GM19438 (cell line): Measurements from ENCODE around the gene CAP2.
"Not testable (repeated sequence)": the region's sequence is repeated elsewhere in the genome, so short reads cannot be mapped to it uniquely, and the experiment has no call there.

Source experiments
- ATAC-seq: cut with Tn5 transposase; IDR thresholded peaks from one replicate; pipeline ENCODE4 v1.9.1; 2021; ENCODE audit warnings: low read depth; ENCODE audit not compliant: unreplicated experiment

The CAP2 gene

GRCh38 chr6:17431581-17431980 lies 38.2 kb downstream of the CAP2 start:
- ATAC-seq = no peak

DNA sequence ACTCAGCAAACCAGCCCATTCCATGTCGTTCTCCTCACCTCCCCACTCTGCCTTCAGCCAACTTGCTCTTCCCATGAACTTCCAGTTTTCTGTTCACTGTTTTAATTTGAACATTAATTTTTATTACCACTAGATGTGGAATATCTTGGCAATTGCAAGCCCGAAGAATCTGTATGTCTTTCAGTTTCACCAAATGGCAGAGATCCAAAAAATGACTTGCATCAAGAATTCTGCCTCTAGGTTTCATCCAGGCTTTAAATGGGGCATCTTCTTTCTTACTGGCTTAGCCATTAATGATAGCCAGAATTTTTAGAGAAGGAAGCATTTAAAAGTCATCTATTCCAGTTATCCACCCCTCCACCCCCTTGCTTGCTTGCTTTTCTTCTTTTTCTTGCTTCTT lies 39.0 kb downstream of the CAP2 start:
- no peak for ATAC-seq

- no peak for ATAC-seq
These were observed 46.0 kb downstream of the CAP2 start for GRCh38 chr6:17439243-17439993.

- ATAC-seq = not testable (repeated sequence)
These were observed 47.4 kb downstream of the CAP2 start for GRCh38 chr6:17440811-17441210.

- ATAC-seq = no peak
These were observed 48.8 kb downstream of the CAP2 start for GRCh38 chr6:17442196-17442595.

DNA sequence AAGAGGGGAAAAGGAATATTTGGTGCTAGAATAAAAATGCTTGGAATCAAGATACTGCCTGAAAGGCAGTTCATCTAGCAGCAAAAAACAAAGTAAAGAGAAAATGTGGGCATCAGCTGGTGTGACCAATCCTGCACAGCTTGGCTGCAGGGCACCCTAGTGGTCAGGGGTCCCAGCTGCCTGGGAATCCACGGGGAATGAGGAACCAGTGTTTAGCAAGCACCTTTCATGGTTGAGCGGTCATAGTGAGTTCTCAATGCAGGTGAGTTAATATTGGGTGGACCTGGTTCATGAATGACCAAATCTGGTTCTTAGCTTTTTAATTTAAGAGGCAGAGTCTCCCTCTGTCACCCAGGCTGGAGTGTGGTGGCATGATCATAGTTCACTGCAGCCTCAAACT lies 53.3 kb downstream of the CAP2 start:
- no peak for ATAC-seq

DNA sequence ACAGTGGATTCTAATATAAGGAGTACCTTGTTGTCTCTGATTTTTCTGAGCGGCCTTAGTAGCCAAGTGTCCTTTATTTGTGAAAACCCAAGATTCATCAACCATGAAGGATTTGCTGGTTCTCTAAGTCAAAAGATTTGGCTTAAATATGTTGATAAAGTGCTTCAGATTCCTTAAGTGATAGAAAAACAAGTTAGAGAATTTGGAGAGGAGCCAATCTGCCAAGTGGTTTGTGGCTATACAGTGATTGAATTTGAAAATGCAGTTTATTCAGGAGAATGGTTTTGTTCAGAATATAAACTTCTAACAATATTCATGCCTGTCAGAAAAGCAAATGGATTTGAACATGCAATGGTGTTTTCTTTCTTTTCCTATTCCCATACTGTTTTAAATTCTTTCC lies 54.8 kb downstream of the CAP2 start:
- no peak for ATAC-seq

DNA sequence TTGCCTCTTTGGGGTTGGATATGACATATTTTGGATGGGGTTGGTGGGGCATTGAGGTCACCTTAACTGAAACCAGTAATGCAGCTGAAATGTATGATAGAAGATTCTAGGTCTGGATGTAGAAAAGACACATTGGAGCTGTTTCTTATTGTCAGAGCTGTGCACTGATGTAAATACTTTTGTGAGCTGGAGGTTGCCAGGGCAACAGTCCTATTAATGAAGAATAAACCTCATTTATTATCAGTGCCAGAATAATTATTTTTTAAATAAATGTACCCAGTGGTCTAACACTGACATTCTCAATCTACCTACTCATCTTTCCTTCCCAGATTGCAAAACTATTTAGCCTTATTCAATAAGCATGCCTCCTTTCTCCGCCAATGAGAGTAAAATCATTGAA lies 57.0 kb downstream of the CAP2 start:
- ATAC-seq = no peak

GRCh38 chr6:17450832-17451231 lies 57.4 kb downstream of the CAP2 start:
- ATAC-seq = no peak

GRCh38 chr6:17452096-17452495 lies 58.7 kb downstream of the CAP2 start:
- ATAC-seq = no peak

DNA sequence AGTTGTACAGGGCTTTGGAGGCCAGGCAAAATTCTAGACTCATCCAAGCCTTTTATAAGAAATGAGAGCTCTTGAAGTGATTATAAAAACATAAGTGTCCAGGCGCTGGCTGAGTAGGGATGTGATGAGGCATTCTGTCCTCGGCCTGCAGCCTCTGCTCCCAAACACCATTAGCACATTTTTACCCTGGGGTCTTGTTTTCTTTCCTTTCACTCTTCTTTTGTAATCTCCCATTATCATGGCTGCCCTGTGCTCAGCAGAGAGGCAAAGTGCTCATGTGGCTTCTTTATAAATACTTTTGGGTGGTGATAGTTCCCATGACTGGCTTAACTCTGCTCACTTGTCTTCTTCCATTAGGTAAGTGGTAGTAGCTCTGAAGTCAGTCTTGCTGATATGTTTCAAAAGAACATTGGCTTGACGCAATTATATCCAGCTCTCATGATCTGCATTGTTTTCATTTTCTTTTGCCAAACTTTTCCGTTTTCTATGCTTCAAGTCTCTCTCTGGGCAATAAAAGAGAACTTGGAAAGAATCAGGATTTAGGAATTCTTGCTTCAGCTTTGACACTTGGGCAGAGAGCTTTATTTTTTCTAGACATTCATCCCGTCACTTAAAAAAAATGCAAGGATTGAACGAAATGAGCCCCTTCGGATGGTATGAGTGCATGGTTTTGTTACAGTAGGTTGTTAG lies 61.1 kb downstream of the CAP2 start:
- ATAC-seq = no peak

DNA sequence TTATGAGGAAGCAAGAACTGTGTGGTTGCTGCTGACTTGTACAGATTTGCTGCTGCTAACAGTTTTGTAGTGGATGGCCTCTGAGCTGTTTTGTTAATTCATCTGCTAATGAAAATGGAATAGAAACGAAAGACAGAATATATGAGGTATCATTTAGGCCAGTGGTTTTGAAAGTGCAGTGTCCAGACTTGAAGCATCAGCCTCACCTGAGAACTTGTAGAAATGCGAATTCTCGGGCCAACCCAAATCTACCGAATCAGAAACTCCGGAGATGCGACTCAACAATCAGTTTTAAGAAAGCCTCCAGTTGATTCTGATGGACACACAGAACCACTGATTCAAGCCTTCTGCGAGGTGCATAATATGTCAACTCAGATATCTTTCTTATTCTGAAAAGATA lies 62.5 kb downstream of the CAP2 start:
- ATAC-seq = no peak

DNA sequence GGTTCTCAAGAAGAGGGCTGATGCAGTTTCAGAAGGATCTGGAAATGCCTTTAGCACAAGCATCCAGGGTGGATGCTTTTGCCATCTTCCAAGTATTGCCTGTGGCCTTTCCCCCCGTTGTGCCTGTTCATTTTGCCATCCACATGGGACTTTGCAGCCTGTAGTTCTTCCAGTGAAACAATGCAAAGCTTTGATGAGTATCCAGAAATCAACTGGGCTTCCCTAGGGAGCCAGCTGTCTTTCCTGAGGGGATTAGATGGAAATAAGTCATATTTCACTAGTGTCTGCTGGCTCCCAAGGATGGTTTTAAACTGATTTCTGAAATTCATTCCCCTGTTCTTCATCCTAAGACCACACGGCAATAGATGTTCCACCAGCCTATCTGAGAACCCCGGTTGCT lies 63.3 kb downstream of the CAP2 start:
- ATAC-seq = no peak

DNA sequence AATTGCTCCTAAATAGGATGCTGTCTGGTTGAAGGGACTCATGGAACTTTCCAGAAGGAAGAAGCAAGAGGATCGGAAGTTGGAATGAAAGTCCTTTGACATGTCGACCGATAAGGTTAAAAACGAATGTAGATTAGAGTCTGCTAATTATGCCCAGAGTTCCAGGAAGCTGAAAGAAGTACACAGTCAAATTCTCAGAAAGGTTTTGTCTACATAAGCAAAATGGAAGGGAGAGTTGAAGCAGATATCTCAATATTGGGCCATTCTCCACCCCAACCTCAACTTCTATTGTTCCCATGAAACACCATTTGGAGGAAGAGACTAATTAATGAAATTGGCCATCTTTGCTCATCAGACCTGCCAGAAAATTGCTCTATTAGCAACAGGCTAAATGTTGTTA lies 64.0 kb downstream of the CAP2 start:
- no peak for ATAC-seq

DNA sequence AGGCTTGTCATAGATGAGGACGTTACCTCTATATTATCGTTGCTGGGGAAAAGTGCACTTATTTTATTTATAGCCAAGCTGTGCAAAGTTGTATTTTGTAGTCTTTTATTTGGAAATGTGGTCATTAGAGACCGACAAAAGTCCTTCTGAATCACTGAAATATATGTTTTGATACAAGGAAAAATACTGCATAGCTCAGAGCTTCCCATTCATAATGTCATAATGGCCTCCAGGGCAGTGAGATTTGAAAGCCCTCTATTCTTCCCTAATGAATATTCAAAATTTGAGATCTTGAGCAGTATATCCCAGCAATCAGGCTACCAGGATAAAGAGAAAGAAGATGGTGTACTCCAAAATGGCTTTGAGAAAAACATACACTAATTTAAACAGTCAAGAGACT lies 64.6 kb downstream of the CAP2 start:
- no peak for ATAC-seq

DNA sequence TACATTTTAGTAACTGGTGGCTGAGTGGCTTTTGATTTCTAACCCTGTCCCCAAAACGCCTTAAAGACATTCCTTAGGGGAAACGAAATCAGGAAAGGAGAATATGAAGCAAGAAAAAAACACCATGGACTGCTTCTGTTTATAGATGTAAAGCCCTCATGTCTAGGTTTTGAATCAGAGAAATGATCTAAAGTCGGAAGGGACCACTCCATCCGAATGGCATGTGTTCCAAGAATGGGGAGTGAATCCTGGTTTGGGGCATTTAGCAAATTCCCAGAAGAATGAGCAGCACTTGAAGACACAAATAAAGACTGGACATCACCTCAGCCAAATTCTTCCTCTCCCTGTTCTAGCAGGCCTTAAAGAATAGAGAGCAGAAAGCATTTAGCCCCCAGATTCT lies 65.6 kb downstream of the CAP2 start:
- ATAC-seq = no peak

GRCh38 chr6:17460862-17461261 lies 67.5 kb downstream of the CAP2 start:
- ATAC-seq = no peak

GRCh38 chr6:17466147-17466546 lies 72.8 kb downstream of the CAP2 start:
- ATAC-seq = no peak

DNA sequence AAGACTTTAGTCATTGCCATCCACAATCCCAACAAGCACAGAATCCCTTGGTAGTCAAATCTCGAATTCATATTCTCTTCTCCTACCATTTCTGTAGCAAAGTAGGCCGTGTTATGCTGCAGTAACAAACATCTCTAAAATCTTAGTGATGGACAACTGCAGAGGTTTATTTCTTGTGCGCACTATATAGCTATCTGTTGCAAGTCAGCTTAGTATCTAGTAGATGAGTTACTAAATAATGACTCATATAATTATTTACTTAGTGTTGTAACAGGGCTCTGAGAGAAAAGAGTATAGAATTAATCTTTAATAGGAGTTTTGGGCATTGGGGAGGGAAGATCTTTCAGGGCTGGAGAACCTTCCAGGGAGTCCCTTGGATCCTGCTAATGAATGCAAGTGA lies 73.3 kb downstream of the CAP2 start:
- no peak for ATAC-seq

- no peak for ATAC-seq
These were observed 75.8 kb downstream of the CAP2 start for GRCh38 chr6:17469006-17469832.

GRCh38 chr6:17470202-17470937 lies 77.0 kb downstream of the CAP2 start:
- no peak for ATAC-seq
